T-helper 9 cell (primary cell): ENCODE data around the gene MEIOSIN.
"Not testable (repeated sequence)": the region's sequence is repeated elsewhere in the genome, so short reads cannot be mapped to it uniquely, and the experiment has no call there.

Source experiments
- DNase-seq: peaks from one replicate; pipeline ENCODE4 v3.0.0-alpha.2; 2020
- total RNA-seq, 2 donors: gene quantifications; one replicate each; lab custom pipeline; 2026; lab: John Stamatoyannopoulos, UW

The MEIOSIN gene
- 0 reads per million in 2 donors for total RNA-seq

- DNase-seq = no peak
Measured at GRCh38 chr19:45733160-45733810, at the start of gene MEIOSIN. TSS of gene MEIOSIN (plus strand) at chr19:45733439. CDS start at chr19:45735377, 1,938 bp downstream.

GRCh38 chr19:45685045-45685444 lies 48.2 kb upstream of the MEIOSIN start:
- DNase-seq = not testable (repeated sequence)

GRCh38 chr19:45687599-45687998 lies 45.6 kb upstream of the MEIOSIN start:
- no peak for DNase-seq

GRCh38 chr19:45691516-45692186 lies 41.6 kb upstream of the MEIOSIN start, which contains the start of gene SNRPD2:
TSS of gene SNRPD2 (minus strand) at chr19:45691953. CDS start at chr19:45691888, 65 bp downstream.
- DNase-seq = peak; percentile 86

- DNase-seq = peak; percentile 89
Measured at GRCh38 chr19:45692187-45693105, 40.8 kb upstream of the MEIOSIN start, which contains the start of gene QPCTL. TSS of gene QPCTL (plus strand) at chr19:45692666. CDS start at chr19:45692704, 38 bp downstream.

GRCh38 chr19:45693106-45693788 lies 40.0 kb upstream of the MEIOSIN start:
- peak; percentile 73 for DNase-seq

GRCh38 chr19:45701676-45702075 lies 31.6 kb upstream of the MEIOSIN start:
- no peak for DNase-seq

- DNase-seq = no peak
Measured at GRCh38 chr19:45705115-45705514, 28.1 kb upstream of the MEIOSIN start.

- no peak for DNase-seq
Measured at GRCh38 chr19:45705710-45706415, 27.4 kb upstream of the MEIOSIN start.

GRCh38 chr19:45710356-45711130 lies 22.7 kb upstream of the MEIOSIN start:
- DNase-seq = no peak

GRCh38 chr19:45711851-45712698 lies 21.2 kb upstream of the MEIOSIN start:
- no peak for DNase-seq

- DNase-seq = no peak
Measured at GRCh38 chr19:45712699-45713067, 20.6 kb upstream of the MEIOSIN start.

- no peak for DNase-seq
Measured at GRCh38 chr19:45713141-45713540, 20.1 kb upstream of the MEIOSIN start.

- no peak for DNase-seq
Measured at GRCh38 chr19:45715139-45715538, 18.1 kb upstream of the MEIOSIN start.

GRCh38 chr19:45716359-45717130 lies 16.7 kb upstream of the MEIOSIN start:
- DNase-seq = peak; percentile 11

GRCh38 chr19:45717131-45717982 lies 15.9 kb upstream of the MEIOSIN start:
- peak; percentile 93 for DNase-seq

GRCh38 chr19:45717983-45718650 lies 15.1 kb upstream of the MEIOSIN start:
- no peak for DNase-seq

- DNase-seq = not testable (repeated sequence)
Measured at GRCh38 chr19:45720065-45720464, 13.2 kb upstream of the MEIOSIN start.
